PFSK-1 (cell line): Measurements from ENCODE around the gene SPEF1.
A peak's percentile ranks its signal among the peaks of the same experiment; 100 is the strongest.

Experiments used
- FOXP2 ChIP-seq: optimal IDR thresholded peaks from 2 replicates; pipeline ENCODE3; 2011; ENCODE audit warnings: borderline replicate concordance, control low read depth, inconsistent platforms; ENCODE audit not compliant: insufficient read depth; ENCODE audit errors: extremely low read length, extremely low read depth
- POLR2AphosphoS5 ChIP-seq: IDR thresholded peaks from 2 replicates; pipeline ENCODE4 v1.6.1; 2012; ENCODE audit warnings: low read depth, mild to moderate bottlenecking, control low read depth, low read length, moderate library complexity
- REST ChIP-seq, 2 experiments: IDR thresholded peaks; 2 replicates each; pipeline versions ENCODE4 v1.6.1 to v1.8.0; 2011 to 2012; ENCODE audit warnings: low read depth in 2 of 2, low read length in 2 of 2, control low read depth in 1 of 2, inconsistent platforms in 1 of 2, mild to moderate bottlenecking in 1 of 2, moderate library complexity in 1 of 2; ENCODE audit not compliant: insufficient read depth in 1 of 2
- SIN3A ChIP-seq: IDR thresholded peaks from 2 replicates; pipeline ENCODE4 v1.6.1; 2012; ENCODE audit warnings: mild to moderate bottlenecking, low read length, moderate library complexity, borderline replicate concordance; ENCODE audit not compliant: insufficient read depth
- TAF1 ChIP-seq: IDR thresholded peaks from 2 replicates; pipeline ENCODE4 v1.6.1; 2012; ENCODE audit warnings: low read length, control low read depth, borderline replicate concordance; ENCODE audit not compliant: insufficient read depth

SPEF1 gene

GRCh38 chr20:3787324-3788014, 6.2 kb upstream of the SPEF1 start:
- no peak for TF ChIP-seq FOXP2
- TF ChIP-seq SIN3A, result no peak
- no peak for TF ChIP-seq POLR2AphosphoS5
- TF ChIP-seq REST (IDR thresholded peaks at IDR 0.05; ENCODE audit: insufficient read depth in 1 of 2, low read depth in 2 of 2, low read length in 2 of 2), result peak in 1 of 2 experiments; percentile 74; a peak in 2 of 4 replicates
- TF ChIP-seq TAF1, result no peak

- TF ChIP-seq FOXP2, result peak; percentile 86
- TF ChIP-seq TAF1, result no peak
- TF ChIP-seq POLR2AphosphoS5, result no peak
- TF ChIP-seq REST (IDR thresholded peaks at IDR 0.05; ENCODE audit: insufficient read depth in 1 of 2, low read depth in 2 of 2, low read length in 2 of 2), result peak; percentile 73 to 89
- TF ChIP-seq SIN3A, result 0 out of 2 replicates have a peak, but pooled peaks have one; percentile 28
Observed at GRCh38 chr20:3786665-3787323, 5.5 kb upstream of the SPEF1 start, which contains the start of gene CENPB. Gene CENPB, minus strand, starts transcription at chr20:3786740. Its CDS starts 257 bp downstream, at chr20:3786483.

GRCh38 chr20:3786126-3786484, 4.9 kb upstream of the SPEF1 start:
- TF ChIP-seq SIN3A (no peak), FOXP2 (peak; percentile 24)

- TF ChIP-seq POLR2AphosphoS5, result 0 out of 2 replicates have a peak, but pooled peaks have one; percentile 3
- no peak for TF ChIP-seq TAF1
Observed at GRCh38 chr20:3785240-3786125, 4.2 kb upstream of the SPEF1 start.

- TF ChIP-seq REST (IDR thresholded peaks at IDR 0.05; ENCODE audit: insufficient read depth in 1 of 2, low read depth in 2 of 2, low read length in 2 of 2), result no peak
Observed at GRCh38 chr20:3784863-3785239, 3.6 kb upstream of the SPEF1 start.

- TF ChIP-seq TAF1 (no peak), FOXP2 (no peak), SIN3A (no peak), REST (IDR thresholded peaks at IDR 0.05; ENCODE audit: insufficient read depth in 1 of 2, low read depth in 2 of 2, low read length in 2 of 2) (peak; percentile 48 to 71; a peak in 2 of 4 replicates), POLR2AphosphoS5 (no peak; the same call in 1 of the 2 replicates)
Observed at GRCh38 chr20:3784216-3784853, 3.1 kb upstream of the SPEF1 start.
